Measurements from ENCODE around the gene WDR90. TPM values are rescaled to one million over a fixed set of nuclear protein-coding genes. Genes with fewer than 3 reads are reported as not detected.

Gene WDR90
- total and polyA plus RNA-seq, 2 of the 13 experiments (the other 11 are each of a cell fraction or from before 2014, with no cell fraction given) = 14.9 to 28.9 TPM

DNA sequence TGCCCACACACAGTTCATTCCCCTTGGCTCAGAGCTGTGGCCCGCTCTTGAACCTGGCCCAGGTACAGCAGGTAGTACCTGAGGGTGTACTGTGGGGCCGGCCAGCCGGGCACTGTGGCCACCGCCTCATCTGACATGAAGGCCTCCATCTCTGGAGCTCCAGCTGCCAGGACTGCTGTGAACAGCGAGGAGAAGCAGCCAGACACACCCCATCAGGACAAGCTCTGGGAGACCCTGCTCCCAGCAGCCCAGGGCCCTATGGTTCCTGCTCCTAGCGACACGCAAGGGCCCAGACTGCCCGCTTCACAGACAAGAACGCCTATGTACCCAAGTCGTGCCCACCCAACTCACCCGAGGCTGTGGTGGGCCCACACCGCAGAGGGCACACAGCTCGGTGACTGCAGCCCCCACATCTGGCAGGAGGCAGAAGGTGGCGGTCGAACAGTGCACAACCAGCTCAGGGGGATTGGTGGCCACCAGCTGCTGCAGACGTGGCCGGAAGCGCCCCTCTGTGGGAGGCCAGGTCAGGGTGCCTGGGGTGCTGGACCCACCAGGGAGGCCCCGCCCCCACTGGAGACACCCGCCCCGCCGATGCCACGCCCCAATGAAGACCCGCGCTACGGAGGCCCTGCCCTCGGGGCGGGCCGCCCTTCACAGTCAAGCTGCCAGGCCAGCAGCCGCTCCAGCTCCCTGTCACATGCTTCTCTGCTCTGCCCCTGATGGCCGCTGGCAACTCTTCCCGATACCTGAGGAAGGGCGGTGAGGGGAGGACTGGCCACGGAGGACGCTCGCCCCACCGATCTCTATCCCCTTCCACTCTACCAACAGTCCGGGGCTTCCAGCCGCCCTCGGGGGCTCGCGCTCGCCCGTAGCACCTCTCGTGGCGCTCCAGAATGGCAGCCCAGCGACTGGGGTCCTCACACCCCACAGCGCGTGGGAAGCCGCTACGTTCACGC is 30.0 kb downstream of the WDR90 start (continued):
- TF ChIP-seq, protein P1, sequence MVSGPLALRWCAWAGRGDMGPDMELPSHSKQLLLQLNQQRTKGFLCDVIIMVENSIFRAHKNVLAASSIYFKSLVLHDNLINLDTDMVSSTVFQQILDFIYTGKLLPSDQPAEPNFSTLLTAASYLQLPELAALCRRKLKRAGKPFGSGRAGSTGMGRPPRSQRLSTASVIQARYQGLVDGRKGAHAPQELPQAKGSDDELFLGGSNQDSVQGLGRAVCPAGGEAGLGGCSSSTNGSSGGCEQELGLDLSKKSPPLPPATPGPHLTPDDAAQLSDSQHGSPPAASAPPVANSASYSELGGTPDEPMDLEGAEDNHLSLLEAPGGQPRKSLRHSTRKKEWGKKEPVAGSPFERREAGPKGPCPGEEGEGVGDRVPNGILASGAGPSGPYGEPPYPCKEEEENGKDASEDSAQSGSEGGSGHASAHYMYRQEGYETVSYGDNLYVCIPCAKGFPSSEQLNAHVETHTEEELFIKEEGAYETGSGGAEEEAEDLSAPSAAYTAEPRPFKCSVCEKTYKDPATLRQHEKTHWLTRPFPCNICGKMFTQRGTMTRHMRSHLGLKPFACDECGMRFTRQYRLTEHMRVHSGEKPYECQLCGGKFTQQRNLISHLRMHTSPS (CRISPR knock-in tag; IDR thresholded peaks at IDR 0.05; ENCODE audit: low read depth) = no peak
- TF ChIP-seq SNRNP70 (IDR thresholded peaks at IDR 0.05; ENCODE audit: low read depth, low read length) (no peak), ZNF484 (CRISPR knock-in tag; IDR thresholded peaks at IDR 0.05; ENCODE audit: borderline replicate concordance, low read depth) (no peak), SRF (IDR thresholded peaks at IDR 0.05; ENCODE audit: low read depth, low read length) (no peak), EP300 (IDR thresholded peaks at IDR 0.05; ENCODE audit: low read depth in 2 of 2, low read length in 2 of 2) (no peak), EP300 (CRISPR knock-in tag; IDR thresholded peaks at IDR 0.05; ENCODE audit: borderline replicate concordance) (no peak), PCBP2 (optimal IDR thresholded peaks at IDR 0.05; ENCODE audit: low read depth, low read length, poor library complexity, severe bottlenecking) (no peak), TEAD3 (CRISPR knock-in tag; optimal IDR thresholded peaks at IDR 0.05; ENCODE audit: borderline replicate concordance) (no peak), SMYD3 (CRISPR knock-in tag; IDR thresholded peaks at IDR 0.05) (no peak), ZNF839 (CRISPR knock-in tag; IDR thresholded peaks at IDR 0.05; ENCODE audit: borderline replicate concordance) (peak; percentile 32; the same call in 1 of the 2 replicates), ARID2 (CRISPR knock-in tag; IDR thresholded peaks at IDR 0.05; ENCODE audit: borderline replicate concordance) (no peak), RARG (CRISPR knock-in tag; IDR thresholded peaks at IDR 0.05; ENCODE audit: low read depth) (no peak)
- TF ChIP-seq, protein P2, sequence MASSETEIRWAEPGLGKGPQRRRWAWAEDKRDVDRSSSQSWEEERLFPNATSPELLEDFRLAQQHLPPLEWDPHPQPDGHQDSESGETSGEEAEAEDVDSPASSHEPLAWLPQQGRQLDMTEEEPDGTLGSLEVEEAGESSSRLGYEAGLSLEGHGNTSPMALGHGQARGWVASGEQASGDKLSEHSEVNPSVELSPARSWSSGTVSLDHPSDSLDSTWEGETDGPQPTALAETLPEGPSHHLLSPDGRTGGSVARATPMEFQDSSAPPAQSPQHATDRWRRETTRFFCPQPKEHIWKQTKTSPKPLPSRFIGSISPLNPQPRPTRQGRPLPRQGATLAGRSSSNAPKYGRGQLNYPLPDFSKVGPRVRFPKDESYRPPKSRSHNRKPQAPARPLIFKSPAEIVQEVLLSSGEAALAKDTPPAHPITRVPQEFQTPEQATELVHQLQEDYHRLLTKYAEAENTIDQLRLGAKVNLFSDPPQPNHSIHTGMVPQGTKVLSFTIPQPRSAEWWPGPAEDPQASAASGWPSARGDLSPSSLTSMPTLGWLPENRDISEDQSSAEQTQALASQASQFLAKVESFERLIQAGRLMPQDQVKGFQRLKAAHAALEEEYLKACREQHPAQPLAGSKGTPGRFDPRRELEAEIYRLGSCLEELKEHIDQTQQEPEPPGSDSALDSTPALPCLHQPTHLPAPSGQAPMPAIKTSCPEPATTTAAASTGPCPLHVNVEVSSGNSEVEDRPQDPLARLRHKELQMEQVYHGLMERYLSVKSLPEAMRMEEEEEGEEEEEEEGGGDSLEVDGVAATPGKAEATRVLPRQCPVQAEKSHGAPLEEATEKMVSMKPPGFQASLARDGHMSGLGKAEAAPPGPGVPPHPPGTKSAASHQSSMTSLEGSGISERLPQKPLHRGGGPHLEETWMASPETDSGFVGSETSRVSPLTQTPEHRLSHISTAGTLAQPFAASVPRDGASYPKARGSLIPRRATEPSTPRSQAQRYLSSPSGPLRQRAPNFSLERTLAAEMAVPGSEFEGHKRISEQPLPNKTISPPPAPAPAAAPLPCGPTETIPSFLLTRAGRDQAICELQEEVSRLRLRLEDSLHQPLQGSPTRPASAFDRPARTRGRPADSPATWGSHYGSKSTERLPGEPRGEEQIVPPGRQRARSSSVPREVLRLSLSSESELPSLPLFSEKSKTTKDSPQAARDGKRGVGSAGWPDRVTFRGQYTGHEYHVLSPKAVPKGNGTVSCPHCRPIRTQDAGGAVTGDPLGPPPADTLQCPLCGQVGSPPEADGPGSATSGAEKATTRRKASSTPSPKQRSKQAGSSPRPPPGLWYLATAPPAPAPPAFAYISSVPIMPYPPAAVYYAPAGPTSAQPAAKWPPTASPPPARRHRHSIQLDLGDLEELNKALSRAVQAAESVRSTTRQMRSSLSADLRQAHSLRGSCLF (CRISPR knock-in tag; IDR thresholded peaks at IDR 0.05; ENCODE audit: borderline replicate concordance) = no peak
- TF ChIP-seq, protein P3, sequence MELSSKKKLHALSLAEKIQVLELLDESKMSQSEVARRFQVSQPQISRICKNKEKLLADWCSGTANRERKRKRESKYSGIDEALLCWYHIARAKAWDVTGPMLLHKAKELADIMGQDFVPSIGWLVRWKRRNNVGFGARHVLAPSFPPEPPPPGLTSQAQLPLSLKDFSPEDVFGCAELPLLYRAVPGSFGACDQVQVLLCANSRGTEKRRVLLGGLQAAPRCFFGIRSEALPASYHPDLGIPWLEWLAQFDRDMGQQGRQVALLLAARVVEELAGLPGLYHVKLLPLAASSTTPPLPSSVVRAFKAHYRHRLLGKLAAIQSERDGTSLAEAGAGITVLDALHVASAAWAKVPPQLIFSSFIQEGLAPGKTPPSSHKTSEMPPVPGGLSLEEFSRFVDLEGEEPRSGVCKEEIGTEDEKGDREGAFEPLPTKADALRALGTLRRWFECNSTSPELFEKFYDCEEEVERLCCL (CRISPR knock-in tag; IDR thresholded peaks at IDR 0.05; ENCODE audit: borderline replicate concordance) = no peak
- TF ChIP-seq, protein P4, sequence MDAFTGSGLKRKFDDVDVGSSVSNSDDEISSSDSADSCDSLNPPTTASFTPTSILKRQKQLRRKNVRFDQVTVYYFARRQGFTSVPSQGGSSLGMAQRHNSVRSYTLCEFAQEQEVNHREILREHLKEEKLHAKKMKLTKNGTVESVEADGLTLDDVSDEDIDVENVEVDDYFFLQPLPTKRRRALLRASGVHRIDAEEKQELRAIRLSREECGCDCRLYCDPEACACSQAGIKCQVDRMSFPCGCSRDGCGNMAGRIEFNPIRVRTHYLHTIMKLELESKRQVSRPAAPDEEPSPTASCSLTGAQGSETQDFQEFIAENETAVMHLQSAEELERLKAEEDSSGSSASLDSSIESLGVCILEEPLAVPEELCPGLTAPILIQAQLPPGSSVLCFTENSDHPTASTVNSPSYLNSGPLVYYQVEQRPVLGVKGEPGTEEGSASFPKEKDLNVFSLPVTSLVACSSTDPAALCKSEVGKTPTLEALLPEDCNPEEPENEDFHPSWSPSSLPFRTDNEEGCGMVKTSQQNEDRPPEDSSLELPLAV (CRISPR knock-in tag; conservative IDR thresholded peaks at IDR 0.05; ENCODE audit: low read depth) = no peak
